Fibroblast of the aortic adventitia (primary cell): ENCODE data around the gene USP20. TPM values are rescaled to one million over a fixed set of nuclear protein-coding genes. Genes with fewer than 3 reads are reported as not detected.
A peak's percentile ranks its signal among the peaks of the same experiment; 100 is the strongest.

Experiments
- DNase-seq: peaks from one replicate; pipeline ENCODE4 v3.0.0-alpha.2; 2010; ENCODE audit warnings: low read depth
- H3K4me3 ChIP-seq: 2 replicates; pipeline ENCODE4 v1.5.1; 2011; ENCODE audit warnings: low read depth, mild to moderate bottlenecking, control low read depth, low read length, moderate library complexity
- CTCF ChIP-seq: IDR thresholded peaks from 2 replicates; pipeline ENCODE4 v1.5.1; 2011; ENCODE audit warnings: mild to moderate bottlenecking, low read length, control low read depth, inconsistent platforms; ENCODE audit not compliant: insufficient read depth
- total RNA-seq: library from RNA; depleted of rRNA; stranded (reverse); fragments of >200 nt; gene quantifications from 2 replicates; pipeline ENCODE4 v1.2.3, GENCODE V29; 2012; ENCODE audit warnings: low replicate concordance

The USP20 gene
- total RNA-seq, 1 donor = 7.5 TPM

GRCh38 chr9:129884220-129885017, 49.2 kb downstream of the USP20 start:
- TF ChIP-seq CTCF = no peak
- no peak overlapping the region for H3K4me3 ChIP-seq
- peak; percentile 56 for DNase-seq

- TF ChIP-seq CTCF = no peak
- peak overlapping the region; percentile 13 for H3K4me3 ChIP-seq
- DNase-seq = no peak
Measured at GRCh38 chr9:129885018-129885669, 49.9 kb downstream of the USP20 start.

GRCh38 chr9:129885670-129886106, 50.4 kb downstream of the USP20 start:
- TF ChIP-seq CTCF = peak; percentile 88
- peak overlapping the region; percentile 13 for H3K4me3 ChIP-seq
- DNase-seq = peak; percentile 89

- no peak for TF ChIP-seq CTCF
- H3K4me3 ChIP-seq = no peak overlapping the region
- peak; percentile 17 for DNase-seq
Measured at GRCh38 chr9:129886226-129887174, 51.2 kb downstream of the USP20 start.

- peak; percentile 67 for DNase-seq
- no peak overlapping the region for H3K4me3 ChIP-seq
- TF ChIP-seq CTCF = peak; percentile 43
Measured at GRCh38 chr9:129887334-129888292, 52.4 kb downstream of the USP20 start.
